G401.6 (cell line): ENCODE results near the gene TAOK1.
"Not testable (repeated sequence)": the region's sequence is repeated elsewhere in the genome, so short reads cannot be mapped to it uniquely, and the experiment has no call there.

Source experiments
- FAIRE-seq: peaks from 2 replicates; lab custom pipeline; 2012; peaks lifted over from hg19 to GRCh38; lab: Jason Lieb, UNC

TAOK1 gene

GRCh38 chr17:29445844-29446243 is 55.7 kb downstream of the TAOK1 start:
- peak; percentile 11 for FAIRE-seq

- FAIRE-seq, result no peak
These were observed 59.9 kb downstream of the TAOK1 start for GRCh38 chr17:29449865-29450671.

- no peak for FAIRE-seq
These were observed 61.1 kb downstream of the TAOK1 start for GRCh38 chr17:29451121-29451742.

DNA sequence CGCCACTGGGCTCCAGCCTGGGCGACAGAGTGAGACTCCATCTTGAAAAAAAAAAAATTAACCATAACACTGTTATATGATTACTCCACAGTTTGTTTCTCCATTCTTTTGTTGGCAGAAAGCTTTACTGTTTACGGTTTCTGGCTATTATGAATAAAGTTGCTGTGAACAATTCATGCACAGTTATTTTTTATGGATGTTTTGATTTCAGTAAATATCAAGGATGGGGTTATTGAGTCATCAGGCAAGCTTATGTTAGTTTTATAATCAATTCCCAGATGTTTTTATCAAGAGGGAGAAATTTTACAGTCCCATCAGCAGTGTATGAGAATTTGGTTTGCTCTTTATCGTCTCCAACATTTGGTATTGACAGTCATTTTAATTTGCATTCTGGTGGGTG is 67.9 kb downstream of the TAOK1 start:
- FAIRE-seq, result no peak

DNA sequence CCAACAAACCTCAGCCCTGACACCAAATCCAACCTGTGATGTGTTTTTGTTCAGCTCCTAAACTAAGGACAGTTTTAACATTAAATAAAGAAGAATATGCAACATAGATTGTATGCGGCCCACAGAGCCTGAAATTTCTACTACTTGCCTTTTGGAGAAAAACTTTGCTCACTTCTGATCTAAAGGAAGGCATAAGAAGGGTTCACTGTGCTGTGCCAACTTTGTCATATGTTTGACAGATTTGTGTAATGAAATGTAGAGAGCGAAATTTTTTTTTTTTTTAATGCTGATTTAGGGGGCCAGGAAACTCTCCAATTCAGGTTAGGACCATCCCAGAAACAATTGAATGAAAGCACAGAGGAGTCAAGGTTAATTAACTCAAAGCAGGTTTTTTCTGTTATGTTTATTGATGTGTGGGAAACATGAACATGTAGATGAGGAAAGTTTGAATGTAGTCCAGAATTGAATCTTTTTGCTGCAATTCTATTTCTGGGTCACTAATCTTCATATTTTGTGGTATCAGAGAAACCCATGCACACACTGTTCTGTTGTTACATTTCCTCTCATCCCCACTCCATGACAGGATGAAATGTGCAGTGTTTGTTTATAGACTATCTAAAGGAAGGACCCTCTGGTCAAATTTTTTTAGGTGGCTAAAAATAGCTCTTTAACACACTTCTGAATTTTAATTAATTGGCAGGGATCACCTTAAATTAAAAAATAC is 71.5 kb downstream of the TAOK1 start:
- no peak for FAIRE-seq

- FAIRE-seq, result no peak
These were observed 79.1 kb downstream of the TAOK1 start for GRCh38 chr17:29469276-29469675.

GRCh38 chr17:29473437-29473836 is 83.3 kb downstream of the TAOK1 start:
- not testable (repeated sequence) for FAIRE-seq

GRCh38 chr17:29474297-29474696 is 84.1 kb downstream of the TAOK1 start:
- no peak for FAIRE-seq

DNA sequence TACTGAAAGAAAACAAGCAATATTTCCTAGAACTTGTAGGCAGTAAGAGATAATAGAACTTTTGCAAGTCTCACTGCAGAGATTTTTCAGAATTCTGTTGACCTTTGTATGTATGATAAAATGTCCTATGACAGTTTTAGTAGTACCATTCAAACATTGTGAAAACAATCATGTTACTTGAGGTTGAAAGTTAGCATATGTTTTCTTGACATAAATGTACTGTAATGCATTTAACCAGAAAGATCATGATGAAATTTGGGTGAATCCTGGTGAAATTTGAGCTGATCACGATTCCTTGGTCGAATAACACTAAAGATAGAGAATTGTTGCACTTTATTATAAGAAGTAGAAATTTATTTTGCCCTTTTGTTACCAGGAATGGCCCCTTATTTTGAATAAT is 85.7 kb downstream of the TAOK1 start:
- no peak for FAIRE-seq

DNA sequence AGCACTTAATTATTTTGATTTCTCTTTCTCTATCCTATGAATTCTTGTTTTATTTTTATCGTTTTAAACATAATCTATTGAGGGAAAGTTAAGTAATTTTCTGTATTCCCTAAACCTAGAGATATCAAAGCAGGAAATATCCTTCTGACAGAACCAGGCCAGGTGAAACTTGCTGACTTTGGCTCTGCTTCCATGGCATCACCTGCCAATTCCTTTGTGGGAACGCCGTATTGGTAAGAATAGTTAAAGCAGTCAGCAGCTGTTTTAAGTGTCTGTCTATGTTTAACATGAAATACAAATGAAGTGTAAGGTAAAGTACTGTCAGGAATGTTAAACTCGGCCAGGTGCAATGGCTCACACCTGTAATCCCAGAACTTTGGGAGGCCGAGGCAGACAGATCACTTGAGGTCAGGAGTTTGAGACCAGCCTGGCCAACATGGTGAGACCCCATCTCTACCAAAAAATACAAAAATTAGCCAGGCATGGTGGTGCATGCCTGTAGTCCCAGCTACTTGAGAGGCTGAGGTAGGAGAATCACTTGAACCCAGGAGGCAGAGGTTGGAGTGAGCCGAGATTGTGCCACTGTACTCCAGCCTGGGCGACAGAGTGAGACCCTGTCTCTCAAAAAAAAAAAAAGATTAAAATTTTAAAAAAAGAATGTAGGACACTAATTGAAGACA is 90.2 kb downstream of the TAOK1 start:
- FAIRE-seq, result not testable (repeated sequence)

- peak; percentile 61 for FAIRE-seq
These were observed 93.3 kb downstream of the TAOK1 start for GRCh38 chr17:29483503-29483902.

DNA sequence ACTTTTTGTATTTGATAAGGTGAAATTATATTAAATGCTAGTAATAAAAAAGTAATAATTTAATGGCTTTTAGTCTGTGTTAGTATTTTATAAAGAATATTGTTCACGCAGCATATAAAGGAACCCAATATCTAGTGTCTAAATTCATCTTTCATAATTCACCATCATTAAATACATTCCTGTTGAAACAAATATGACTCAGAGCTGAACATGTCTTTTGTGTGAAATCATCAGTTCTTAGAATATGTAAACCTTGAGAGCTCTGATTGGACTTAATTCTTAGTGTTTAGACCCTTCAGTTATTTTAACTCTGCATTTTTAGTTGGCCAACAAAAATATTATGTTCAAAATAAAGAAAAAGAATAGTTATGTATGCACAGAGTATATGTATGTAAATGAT is 104.8 kb downstream of the TAOK1 start:
- FAIRE-seq, result peak; percentile 59

DNA sequence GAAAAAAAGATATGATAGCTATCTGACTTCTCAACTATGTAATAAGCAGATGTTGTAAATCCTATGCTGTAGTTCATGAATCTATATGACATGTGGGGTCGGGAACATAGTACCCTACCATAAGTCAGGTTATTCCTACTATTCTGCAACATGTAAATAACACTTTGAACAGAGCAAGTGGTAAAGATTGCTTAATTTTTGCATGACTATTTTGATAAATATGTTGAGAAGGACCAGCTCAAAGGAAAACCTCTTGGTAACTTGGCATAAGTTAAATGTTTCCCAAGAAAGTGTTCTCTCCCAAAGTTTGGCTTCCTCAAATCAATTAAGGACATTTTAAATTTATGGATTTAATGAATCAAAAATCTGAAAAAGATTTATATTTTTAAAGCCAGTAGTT is 114.5 kb downstream of the TAOK1 start:
- FAIRE-seq, result peak; percentile 46

DNA sequence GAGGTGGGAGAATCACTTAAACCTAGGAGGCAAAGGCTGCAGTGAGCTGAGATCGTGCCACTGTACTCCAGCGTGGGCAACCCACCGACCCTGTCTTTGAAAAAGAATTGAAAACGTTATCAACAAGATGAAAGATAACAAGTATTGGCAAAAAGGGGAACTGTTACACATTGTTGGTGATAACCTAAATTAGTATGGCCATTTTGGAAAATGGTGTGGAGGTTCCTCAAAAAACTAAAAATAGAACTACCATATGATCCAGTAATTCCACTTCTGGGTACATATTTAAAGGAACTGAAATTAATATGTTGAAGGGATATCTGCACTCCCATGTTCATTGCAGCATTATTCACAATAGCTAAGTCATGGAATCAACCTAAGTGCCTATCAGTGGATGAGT is 115.7 kb downstream of the TAOK1 start:
- no peak for FAIRE-seq

- FAIRE-seq, result no peak
These were observed 120.8 kb downstream of the TAOK1 start for GRCh38 chr17:29510953-29511352.

- FAIRE-seq, result no peak
These were observed 124.6 kb downstream of the TAOK1 start for GRCh38 chr17:29514792-29515191.

- peak; percentile 15 for FAIRE-seq
These were observed 128.2 kb downstream of the TAOK1 start for GRCh38 chr17:29518359-29518758.

DNA sequence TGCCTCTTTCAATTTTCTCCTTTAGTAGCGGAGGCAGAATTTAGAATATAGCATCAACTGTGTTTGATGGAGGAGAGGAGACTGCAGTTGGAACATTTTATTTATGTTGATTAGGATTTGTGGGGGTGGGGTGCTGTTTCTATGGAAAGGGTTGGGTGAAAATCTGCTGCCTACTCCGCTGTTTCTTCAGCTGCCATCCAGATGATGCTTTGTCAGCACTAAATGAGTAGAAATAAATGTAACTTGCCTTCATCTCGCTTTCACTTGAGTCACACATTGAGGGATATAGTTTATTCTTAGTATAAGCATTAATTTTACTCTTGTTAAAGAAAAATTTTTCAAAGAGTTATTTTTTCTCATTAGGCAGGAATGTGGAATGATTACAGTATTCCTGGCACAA is 134.5 kb downstream of the TAOK1 start:
- no peak for FAIRE-seq

DNA sequence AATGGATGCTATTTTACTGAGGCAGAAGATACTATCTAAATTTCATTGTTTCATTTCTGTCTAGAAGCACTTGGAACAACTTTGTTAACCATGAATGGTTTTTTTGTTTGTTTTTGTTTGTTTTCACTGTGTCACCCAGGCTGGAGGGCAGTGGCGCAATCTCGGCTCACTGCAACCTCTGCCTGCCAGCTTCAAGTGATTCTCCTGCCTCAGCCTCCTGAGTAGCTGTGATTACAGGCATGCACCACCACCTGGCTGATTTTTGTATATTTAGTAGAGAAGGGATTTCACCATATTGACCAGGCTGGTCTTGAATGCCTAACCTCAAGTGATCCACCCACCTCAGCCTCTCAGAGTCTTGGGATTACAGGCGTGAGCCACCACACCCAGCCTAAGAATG is 136.2 kb downstream of the TAOK1 start:
- no peak for FAIRE-seq

DNA sequence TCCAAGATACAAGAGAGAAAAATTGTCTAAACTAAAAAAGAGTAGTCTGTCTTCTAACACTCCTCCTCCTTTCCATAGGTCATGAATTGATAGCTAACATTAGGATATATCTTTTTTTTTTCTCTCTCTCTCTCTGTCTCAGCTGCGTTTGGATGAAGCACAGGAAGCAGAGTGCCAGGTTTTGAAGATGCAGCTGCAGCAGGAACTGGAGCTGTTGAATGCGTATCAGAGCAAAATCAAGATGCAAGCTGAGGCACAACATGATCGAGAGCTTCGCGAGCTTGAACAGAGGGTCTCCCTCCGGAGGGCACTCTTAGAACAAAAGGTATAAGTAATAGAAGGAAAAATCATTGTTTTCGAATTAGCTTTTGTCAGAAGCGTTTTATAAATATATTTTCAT is 143.8 kb downstream of the TAOK1 start:
- FAIRE-seq, result no peak

GRCh38 chr17:29544066-29544465 is 153.9 kb downstream of the TAOK1 start:
- FAIRE-seq, result no peak

GRCh38 chr17:29546085-29546484 is 155.9 kb downstream of the TAOK1 start:
- FAIRE-seq, result no peak

DNA sequence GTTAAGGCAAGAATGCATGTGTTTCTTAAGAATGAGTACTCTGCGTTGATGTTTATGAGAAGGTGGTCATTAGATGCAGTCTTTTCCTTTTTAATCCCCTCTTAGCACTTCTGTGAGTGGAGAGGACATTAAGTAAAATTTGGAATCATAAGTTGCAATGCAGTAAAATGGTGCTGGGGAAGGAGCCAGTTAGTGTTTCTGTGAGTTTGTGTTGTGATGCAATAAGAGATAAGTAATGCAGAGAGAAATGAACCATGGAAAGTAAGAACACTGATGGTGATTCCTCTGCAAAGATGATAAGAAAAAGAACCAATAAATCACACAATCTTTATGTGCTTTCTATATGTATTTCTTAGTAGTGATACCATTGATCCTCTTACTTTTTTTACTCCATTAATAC is 156.7 kb downstream of the TAOK1 start:
- no peak for FAIRE-seq
